Activated T-cell treated with anti-CD3 and anti-CD28 coated beads for 4 hours (primary cell): ENCODE measurements around the gene LCMT1.
"Not testable (repeated sequence)": the region's sequence is repeated elsewhere in the genome, so short reads cannot be mapped to it uniquely, and the experiment has no call there.

Source experiments
- DNase-seq: peaks from one replicate; pipeline ENCODE4 v3.0.0-alpha.2; 2020

LCMT1 gene

DNA sequence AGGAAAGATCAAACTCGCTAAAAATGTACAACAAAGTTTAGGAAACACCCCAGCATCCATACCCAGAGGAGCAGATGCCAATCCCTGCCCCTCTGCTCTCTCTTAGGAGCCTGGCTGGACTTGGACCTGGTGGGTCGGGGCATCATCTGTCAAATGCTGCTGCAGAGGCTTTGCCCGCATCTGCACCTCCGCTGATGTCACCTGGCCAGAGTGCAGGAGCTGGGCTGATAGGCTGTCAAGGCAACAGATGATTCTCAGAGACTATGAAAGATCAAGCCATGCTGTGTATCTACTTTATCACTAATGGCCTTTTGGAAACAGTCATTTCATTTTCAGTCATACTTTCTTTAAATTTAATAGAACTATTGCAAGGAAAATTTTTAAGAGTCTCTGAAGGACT, 15.9 kb upstream of the LCMT1 start:
- no peak for DNase-seq

DNA sequence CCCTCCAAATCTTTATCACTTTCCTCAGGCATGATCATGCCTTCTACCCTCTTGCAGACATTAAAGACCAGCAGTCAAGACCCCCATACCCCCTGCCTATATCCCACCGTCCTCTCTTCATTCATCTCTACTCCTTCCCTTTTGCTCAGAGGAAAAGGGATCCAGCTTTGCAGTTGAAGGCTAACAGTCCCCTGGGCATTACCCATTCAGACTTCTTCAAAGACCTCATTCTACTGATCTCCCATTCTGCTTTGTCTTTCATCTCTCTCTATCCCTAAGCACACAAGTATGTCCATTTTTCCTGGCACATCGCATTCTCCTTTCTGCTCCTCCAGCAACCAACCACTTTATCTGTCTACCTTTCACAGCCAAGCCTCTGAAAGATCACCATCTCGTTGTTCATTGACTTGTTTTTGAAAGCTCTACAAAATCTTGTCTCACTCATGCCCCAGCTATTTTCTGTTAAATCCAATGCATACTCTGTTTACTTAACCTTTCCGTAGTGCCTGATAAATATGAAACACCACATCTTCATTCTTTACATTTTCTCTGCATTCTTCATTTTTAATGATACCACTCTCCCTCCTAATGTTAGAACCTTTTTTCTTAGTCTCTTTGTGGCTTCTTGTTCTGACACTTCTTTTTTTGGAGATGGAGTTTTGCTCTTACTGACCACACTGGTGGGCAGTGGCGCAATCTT, 14.1 kb upstream of the LCMT1 start:
- no peak for DNase-seq

DNA sequence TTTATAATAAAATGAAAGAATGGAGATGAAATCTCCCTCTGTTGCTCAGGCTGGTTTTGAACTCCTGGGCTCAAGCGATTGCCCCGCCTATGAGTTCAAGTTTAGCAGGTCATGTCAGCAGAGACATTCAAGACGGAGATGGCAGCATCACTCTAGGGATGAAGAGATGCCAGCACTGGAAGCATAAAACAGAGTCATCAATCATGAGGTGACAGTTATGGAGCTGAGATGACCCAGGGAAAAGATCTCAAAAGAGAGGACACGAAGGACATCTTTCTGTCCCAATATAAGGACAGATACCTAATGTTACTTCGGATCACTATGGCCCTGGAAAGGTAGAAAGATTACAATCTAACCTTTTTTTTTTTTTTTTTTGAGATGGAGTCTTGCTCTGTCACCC, 11.0 kb upstream of the LCMT1 start:
- no peak for DNase-seq

DNA sequence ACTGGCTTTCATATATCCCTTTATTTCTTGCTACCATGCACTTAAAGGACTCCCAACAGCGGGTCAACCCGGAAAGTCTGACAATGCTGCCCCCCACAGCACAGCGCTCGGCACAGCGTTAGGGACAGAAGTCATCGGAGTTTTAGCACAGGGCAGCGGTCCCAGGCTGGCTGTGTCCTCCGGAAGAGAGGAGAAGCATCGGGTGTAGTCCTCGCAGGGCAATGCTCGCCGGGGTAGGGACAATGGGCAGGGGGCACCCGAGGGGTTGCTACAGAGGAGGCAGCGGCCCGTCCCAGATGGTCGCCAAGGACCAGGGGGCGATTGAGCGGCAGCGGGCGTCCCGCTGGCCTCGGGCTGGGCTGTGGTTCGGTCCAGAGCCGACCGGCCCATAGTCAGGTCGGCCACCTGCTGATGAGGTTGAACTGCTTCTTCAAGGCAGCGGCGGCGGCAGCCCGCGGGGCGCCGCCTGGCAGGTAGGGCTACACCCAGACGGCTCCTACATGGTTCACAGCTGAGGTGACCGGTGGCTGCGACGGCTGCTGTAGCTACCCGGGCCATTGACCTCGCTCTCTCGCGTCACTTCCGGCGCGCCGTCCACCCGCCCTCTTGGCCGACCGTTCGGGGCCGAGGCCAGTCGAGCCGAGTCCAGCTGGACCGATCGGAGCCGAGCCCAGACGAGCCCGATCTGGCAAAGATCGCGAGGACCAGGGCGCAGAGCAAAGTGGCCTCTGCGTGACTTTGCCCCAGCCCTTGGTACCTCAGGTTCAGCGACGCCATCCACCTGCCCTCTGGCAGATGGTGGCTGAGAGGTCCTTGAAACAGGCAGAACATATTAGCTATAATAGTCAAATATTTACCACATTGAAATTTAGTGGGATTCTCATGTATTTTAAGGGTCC, 4.7 kb upstream of the LCMT1 start:
- peak; percentile 40 for DNase-seq

DNA sequence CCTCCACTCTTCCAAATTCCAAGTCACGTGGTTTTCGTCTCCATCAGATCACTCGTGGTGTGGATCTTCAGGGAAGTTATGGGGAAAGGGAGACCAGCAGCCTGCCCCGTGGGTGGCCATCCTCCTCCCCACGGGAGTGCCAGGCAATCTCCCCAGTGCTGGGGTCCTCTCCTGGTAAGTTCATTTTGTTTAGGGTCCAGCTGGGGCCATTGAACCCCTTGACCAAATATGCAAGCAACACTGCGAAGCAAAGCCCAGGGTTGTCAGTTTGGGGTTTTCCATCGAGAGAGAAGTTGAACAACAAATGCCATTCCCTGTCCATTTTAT, 4.1 kb upstream of the LCMT1 start:
- DNase-seq = no peak

DNA sequence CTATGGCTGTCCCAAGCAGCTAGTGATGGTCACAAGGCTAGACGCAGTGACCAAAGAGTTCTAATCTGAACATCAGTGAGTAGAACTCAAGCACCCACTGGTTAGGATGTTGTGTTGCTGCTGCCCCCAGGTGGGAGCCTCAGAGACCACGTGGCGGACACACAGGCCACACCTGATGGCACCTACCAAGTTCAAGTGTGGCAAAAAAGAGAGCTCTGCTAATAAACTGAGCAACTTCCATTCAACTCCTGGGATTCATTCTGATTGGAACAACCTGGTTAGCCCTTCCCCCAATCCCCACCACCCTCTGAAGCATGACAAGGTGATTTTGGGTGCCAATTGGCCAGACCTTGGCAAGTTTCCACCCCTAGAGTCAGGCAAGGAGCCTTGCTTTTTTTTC, 3.5 kb upstream of the LCMT1 start:
- peak; percentile 22 for DNase-seq

DNA sequence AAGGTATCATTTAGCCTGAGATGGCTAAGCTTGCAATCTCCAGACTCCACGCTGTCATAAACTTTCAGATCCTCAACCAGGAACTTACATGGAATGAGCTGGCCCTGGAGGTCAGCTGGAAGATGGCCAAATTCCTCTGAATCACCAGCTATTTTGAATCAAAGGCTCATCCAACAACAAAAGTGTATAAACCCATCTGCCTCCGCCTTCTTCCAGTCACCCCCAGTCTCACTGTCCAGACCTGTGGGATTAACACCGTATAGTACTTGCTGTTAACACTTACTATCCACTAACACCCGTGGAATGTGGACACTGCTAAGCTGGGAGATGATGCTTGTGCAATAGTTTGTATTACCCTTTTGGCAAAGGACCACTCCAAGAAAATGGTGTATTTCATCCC, 1.9 kb upstream of the LCMT1 start:
- no peak for DNase-seq

DNA sequence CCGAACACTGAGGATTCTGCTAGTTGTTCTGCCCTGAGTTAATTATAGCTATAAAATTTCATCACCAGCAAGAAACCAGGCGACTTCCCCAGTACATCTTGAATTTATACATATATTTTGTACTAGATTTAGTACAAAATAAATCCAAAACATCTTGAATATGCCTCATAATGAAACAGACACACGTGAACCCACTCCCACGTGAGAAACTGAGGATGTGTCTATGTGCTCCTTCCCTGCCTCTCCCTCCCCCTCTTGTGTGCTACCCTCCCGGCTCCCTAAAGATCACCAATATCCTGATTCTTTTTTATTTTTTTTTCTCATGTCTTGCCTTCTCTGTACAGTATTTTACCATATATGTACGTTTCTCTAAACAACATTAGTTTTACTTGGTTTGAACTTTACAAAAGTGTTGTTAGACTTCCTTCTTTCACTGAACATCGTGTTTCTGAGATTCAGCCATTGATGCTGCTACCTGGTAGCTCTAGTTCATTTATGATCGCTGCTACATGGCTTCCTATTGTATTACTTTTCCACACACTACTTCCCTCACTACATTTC, 1.1 kb upstream of the LCMT1 start:
- DNase-seq = no peak

DNA sequence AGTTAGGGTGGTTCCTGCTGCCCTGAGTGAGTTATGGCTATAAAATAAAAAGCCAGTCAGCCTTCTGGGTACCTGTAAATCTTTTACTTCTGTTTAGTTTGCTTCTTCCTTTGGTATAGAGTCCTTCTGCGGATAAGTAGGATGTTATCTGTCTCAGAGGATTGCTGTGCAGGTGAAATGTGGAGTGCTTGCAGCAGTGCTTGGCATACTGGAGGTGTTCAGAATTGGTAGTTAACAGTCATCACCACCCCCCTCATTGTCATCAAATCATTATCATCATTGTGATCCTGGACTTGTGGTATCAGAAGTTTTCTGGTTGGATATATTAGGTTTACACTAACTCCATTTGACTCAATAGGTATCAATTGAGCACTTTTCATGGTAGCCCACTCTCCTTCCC, 2.6 kb downstream of the LCMT1 start:
- DNase-seq = no peak

DNA sequence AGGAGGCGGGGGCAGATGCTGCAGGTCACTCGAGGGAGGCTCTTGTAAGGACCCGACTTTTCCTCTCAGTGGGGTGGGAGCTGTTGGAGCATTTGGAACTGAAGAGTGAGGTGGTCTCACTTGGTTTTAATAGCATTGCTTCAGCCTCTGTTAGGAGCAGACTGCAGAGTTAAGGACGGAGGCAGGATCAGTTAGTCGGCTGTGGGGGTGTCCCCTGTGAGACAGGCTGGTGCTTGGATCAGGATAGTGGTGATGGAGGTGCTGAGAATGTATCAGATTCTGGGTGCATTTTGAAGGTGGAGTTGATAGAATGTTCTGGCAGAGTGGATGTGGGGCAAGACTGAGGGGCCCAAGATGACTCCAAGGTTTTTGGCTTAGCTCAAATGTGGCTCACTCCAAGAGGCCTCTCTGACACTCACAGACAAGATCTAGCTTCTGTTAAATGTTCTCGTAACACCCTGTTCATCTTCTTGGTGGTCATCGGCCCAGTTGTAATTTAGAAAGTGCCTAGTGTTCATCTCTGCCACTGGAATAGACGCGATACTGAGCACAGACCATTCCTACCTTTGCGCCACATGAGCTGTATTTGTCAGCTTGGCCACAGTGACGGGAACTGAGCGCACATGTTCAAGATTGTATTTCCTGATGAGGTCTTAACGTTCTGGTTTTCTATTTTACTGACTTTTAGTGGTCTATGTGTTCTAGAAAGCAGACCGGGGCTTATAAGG, 7.5 kb downstream of the LCMT1 start:
- no peak for DNase-seq

DNA sequence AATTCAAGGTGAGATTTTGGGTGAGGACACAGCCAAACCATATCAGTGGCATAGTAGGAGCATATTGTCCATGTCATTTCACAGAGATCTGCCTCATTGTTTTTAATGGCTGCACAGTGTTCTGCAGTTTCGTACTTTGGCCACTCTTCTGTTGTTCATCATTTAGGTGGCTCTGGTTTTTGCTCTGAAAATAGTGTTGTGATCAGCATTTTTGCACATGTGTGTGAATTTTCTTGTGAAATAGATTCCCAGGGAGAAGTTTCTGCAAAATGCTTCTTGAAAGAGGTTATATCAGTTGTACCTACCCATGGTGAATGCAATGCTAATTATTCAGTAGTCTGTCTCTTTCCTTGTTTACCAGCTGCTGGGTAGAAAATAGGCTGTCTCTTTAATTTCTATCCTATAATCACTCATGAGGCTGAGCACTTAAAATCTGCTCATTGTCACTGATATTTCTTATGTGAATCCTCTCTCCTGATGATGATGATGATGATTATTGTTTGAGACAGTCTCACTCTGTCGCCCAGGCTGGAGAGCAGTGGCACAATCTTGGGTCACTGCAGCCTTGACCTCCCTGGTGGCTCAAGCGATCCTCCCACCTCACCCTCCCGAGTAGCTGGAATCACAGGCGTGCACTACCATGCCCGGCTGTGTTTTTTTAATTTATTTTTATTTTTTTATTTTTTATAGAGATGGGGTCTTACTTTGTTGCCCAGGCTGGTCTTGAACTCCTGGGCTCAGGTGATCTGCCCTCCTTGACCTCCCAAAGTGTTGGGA, 10.5 kb downstream of the LCMT1 start:
- no peak for DNase-seq

DNA sequence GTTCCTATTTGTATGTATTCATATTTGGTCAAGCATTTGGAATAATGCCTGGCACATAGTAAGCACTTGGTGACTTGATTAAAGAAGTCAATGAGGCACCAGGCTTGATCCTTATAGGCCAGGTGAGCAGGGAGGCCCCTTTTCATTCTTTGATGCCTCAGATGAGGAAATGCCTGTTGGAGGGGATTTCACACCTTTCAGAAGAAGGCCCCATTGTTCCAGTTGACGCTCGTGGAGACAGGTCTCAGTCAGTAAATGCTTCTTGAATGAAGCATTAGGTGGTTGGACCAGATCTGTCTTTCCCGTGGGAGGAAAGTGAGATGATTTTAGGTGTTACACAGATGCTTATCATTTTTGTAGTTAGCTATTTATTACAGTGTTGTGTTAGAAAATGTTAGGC, 13.0 kb downstream of the LCMT1 start:
- no peak for DNase-seq

DNA sequence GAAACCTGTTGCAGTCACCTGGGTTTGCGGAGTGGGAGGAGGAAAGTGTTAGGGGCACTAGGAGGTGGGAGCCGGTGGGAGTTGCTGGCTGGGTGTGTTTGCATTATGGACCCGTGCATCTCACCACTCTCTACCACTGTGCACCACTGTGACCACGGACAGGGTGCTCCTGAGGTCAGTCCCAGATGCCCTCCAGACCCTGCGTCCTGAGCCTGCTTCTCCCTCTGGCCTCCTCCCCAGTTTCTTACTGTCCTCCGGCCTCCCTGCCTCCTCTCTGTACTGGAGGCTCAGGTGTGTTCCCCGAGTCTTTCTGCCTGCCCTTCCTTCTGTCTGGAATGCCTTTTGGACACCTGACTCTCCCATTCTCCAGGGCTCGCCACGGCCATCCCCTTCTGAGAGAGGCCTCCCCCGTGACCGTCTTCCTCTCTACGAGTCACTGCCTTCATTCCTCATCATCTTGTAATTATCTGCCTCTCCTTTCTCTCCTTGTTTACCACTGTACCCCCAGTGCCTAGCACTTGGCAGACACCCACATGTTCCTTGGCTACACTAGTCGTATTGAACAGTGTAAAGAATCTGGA, 14.6 kb downstream of the LCMT1 start:
- not testable (repeated sequence) for DNase-seq

DNA sequence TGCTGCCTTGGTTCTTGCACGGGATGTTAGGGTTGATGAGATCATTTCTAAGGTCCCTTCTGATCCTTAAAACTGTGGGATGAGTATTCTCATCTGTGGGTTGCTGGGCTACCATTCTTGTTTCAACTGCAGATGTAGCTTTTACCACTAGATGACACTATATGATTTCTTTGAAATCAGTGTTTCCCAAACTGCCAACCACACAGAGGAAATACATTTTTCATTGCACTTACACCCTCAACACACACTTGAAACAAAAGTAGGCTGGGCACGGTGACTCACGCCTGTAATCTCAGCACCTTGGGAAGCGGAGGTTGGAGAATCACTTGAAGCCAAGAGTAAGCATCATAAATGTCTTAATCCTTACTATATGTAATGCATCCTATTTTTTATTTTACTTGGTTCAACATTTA, 15.3 kb downstream of the LCMT1 start:
- no peak for DNase-seq

DNA sequence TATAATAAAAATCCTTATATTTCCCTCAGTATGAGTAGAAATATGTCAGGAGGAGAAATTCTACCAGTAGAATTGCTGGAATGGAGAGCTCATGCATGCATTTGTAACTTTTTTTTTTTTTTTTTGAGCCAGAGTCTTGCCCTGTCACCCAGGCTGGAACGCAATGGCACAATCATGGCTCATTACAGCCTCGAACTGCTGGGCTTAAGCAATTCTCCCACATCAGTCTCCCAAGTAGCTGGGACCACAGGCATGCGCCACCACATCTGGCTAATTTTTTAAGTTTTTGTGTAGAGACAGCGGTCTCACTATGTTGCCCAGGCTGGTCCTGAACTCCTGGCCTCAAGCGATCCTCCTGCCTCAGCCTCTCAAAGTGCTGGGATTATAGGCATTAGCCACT, 21.2 kb downstream of the LCMT1 start:
- DNase-seq = not testable (repeated sequence)

DNA sequence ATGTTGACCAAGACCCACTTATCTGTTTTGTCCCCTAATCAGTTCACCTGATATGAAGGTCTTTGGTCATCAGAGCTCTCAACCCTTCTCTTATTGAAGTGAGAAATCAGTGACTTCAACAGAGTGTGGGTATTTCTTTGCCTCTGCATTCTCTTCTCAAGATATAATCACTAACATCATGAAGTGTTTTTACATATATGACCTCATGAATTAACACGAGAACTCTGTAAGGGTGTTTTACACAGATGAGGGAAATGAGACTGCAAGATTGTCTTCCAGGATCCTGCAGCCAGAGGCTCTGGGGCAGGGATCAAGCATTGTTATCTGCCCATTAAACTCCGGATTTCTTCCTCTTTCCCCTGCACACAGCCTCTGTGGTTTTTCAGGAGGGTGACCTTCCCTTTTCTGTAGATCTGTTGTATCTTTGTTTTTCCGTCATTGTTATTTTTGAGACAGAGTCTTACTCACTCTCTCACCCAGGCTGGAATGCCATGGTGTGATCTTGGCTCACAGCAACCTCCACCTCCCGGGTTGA, 22.7 kb downstream of the LCMT1 start:
- DNase-seq = no peak

DNA sequence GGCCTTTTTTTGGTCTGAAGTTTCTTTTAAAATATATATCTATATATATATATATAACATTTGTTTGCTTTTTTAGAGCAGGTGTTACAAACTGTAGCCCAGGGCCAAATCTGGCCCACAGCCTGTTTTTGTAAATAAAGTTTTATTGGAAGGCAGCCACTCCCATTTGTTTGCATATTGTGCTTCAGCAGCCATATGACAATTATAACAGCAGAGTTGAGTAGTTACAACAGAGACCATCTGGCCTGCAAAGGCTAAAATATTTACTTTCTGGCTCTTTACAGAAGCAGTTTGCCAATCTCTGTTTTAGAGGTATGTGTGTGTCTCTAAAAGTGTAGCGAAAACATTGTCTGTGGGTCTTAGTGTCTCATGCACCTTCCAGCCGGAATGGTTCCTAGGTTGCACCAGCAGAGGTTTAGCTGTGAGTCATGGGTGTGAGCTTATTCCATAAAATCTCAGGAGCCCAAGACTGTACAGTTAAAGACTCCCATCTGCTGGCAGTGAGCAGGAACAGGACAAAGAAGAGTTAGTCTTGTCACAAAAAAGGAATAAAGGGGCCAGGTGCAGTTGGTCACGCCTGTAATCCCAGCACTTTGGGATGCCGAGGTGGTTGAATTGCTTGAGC, 23.8 kb downstream of the LCMT1 start:
- no peak for DNase-seq

DNA sequence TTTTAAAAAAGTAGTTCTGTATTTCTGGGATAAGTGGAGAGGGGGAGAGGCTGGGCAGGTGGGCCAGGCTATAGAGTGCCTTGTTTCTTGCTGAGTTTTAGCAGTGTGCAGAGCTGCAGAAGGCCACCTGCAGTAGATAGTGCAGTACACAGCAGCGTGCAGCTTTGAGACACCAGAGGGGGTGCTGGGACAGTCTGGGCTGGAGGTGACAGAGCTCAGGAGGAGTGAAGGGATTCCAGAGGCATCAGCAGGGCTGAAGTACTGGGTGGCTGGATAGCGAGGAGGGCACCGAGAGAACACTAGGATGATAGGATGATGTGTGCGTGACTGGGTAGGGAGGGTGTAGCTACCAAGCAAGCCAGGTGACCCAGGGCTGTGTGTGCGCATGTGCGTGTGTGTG, 26.6 kb downstream of the LCMT1 start:
- no peak for DNase-seq

DNA sequence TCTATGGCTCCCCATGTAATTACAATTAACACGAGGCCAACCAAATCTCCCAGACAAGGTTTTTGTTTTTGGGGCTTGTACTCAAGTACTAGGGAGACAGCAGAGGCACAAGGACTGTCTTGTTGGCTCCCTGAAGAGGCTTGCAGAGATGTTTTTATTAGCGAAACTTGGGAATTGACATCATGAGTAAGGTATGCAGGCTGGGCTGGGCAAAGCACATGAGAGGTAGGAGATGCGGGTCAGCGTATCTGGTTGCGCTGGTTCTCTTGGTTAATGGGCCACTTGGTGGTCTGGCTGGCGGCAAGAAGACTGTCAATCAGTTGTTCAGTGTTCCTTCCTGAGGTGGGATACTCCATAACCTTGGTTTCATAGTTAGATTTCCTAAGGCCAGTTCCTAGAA, 28.9 kb downstream of the LCMT1 start:
- no peak for DNase-seq

DNA sequence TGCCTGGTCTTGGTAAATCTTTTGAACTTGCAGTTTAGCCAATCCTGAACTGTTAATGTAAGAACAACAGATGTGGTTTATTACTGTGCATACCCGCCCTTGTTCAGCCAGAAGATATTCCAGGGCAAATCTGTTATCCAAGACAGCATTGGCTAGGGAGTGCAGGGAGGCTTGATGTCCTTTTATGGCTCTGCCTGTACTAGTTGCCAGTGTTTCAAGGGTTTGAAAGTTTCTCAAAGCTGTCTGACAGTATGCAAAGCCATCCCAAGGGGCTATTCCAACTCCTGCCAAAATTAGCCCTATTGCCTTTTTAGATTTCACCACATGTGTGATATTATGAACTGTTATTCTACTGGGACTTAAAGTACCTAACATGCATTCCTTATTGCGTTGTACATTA, 30.1 kb downstream of the LCMT1 start:
- no peak for DNase-seq

DNA sequence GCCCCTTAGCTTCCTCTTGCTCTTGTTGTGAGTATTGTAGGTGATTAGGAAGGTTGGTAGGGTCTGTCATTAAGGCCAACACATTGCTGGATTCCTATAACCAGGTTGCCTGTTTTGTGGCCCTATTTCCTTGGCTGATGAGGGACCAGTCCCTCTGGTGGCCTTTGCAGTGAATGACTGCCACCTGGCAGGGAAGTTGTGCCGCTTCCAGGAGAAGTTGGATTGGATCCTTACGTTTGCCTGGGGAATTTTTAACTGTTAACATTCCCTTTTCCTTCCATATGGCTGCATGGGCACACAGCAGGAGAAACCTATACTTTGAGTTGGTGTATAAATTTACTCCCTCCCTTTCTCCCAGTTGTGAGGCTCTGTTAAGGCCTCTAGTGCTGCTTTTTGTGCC, 32.4 kb downstream of the LCMT1 start:
- no peak for DNase-seq
